ENCODE data around the gene NOTCH2. TPM values are rescaled to one million over a fixed set of nuclear protein-coding genes. Genes with fewer than 3 reads are reported as not detected.

NOTCH2 gene
- total and polyA plus RNA-seq, 2 experiments from 2014 or later: 8.5 to 56.6 TPM

DNA sequence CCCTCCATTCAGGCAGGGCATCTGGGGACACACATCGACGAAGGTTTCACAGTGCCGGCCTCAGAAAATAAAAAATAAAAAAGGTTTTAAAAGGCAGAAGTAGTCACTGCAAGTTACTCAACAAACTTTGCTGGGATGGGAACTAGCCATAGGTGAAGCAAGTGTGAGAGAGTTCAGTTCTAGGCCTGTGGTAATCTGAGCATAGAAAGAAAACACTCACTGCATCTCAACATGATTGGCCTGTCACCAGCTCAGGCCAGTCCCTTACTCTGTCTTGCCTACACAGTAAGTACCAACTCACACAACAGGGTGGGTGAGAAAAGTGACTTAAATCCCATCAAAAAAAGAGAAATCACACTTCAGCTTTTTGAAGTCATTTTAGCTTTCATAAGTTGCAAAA, 142.9 kb downstream of the NOTCH2 start:
- Histone ChIP-seq H3K36me3 (ENCODE audit: insufficient read depth) (peaks cover 11% of the 10 kb centered on the region; the same call in 1 of the 2 replicates), H3K79me2 (replicated peaks; ENCODE audit: insufficient read depth) (no peaks in the 10 kb centered on the region), H3K4me3 (no peak overlapping the region), H3K27ac (ENCODE audit: low read depth) (no peak overlapping the region), H3K4me2 (no peak overlapping the region), H3K4me1 (ENCODE audit: insufficient read depth) (no peaks in the 10 kb centered on the region), H4K20me1 (replicated peaks; ENCODE audit: insufficient read depth) (0 out of 2 replicates have a peak, but pooled peaks cover 3% of the 10 kb centered on the region), H3K27me3 (ENCODE audit: insufficient read depth) (no peaks in the 10 kb centered on the region), H3K9me2 (ENCODE audit: insufficient read depth) (no peaks in the 10 kb centered on the region), H3F3A (replicated peaks; ENCODE audit: low read depth) (no peaks in the 10 kb centered on the region), H2AFZ (no peak overlapping the region)
- Mint-ChIP-seq H3K4me1 (0 out of 3 replicates have a peak, but pooled peaks cover 7% of the 10 kb centered on the region), H3K4me3 (no peak overlapping the region), H3K27me3 (ENCODE audit: insufficient read depth, low read depth, poor library complexity) (no peaks in the 10 kb centered on the region), H3K36me3 (ENCODE audit: low read depth) (peaks cover 19% of the 10 kb centered on the region), H3K27ac (no peak overlapping the region), H3K9me3 (no peaks in the 10 kb centered on the region)
- DNase-seq (ENCODE audit: low spot score) (no peak), ATAC-seq (no peak)
- no peak for TF ChIP-seq STAT1 (IDR thresholded peaks at IDR 0.05; ENCODE audit: unreplicated experiment)

DNA sequence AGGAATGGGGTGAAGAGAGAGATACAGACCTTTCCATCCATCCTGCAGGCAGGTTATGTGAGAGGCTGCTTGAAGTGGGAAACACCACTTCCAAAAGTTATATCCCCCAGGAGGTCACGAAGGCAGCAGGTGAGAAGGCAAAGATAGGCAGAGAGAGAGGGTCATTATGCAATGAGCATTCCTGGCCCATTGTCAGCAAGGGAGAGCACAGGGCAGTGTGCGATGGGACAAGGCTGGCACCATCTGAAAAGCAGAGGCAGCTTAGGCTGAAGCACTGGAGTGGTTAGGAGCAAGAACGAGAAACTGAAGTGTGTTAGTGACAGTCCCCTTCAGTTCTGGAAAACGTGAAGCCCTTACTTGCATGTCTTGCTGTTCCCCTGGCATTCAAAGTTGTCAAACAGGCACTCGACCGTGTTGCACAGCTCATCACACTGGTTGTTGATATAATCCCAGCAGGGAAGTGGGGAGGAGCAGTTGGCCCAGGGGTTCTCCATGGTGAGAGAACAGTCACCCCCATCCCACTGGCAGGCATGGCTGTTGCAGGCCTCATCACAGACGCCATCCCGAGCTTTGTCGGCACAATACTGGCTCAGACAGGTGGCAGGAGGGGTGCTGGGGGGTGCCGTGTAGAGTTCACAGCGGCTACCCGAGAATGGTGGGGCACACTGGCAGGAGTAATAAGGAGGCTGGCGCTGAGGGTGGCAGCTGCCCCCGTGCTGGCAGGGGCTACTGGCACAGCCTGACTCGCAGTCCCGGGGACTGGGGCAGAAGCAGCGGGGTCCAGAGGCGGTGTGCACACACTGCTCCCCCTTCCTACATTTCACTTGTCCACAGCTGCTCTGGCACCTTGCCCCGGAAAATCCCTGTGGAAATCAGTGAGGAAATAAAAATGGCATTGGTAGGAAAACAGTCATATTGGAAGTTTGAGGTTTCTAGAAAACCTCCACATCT, 144.2 kb downstream of the NOTCH2 start:
- no peaks in the 10 kb centered on the region for H3K9me3 Mint-ChIP-seq
- no peak for DNase-seq (ENCODE audit: low spot score)
- Histone ChIP-seq H3K36me3 (ENCODE audit: insufficient read depth) (peaks cover 11% of the 10 kb centered on the region; the same call in 1 of the 2 replicates), H3K4me1 (ENCODE audit: insufficient read depth) (no peaks in the 10 kb centered on the region), H3K27ac (ENCODE audit: low read depth) (no peak overlapping the region), H3F3A (replicated peaks; ENCODE audit: low read depth) (no peaks in the 10 kb centered on the region), H4K20me1 (replicated peaks; ENCODE audit: insufficient read depth) (0 out of 2 replicates have a peak, but pooled peaks cover 3% of the 10 kb centered on the region), H3K79me2 (replicated peaks; ENCODE audit: insufficient read depth) (no peaks in the 10 kb centered on the region), H3K4me2 (no peak overlapping the region), H3K9me2 (ENCODE audit: insufficient read depth) (no peaks in the 10 kb centered on the region), H3K27me3 (ENCODE audit: insufficient read depth) (no peaks in the 10 kb centered on the region), H2AFZ (no peak overlapping the region), H3K4me3 (no peak overlapping the region)
- no peaks in the 10 kb centered on the region for H3K27me3 Mint-ChIP-seq (ENCODE audit: insufficient read depth, low read depth, poor library complexity)
- peaks cover 22% of the 10 kb centered on the region for H3K36me3 Mint-ChIP-seq (ENCODE audit: low read depth)
- no peak overlapping the region for H3K27ac Mint-ChIP-seq
- H3K4me3 Mint-ChIP-seq: no peak overlapping the region
- no peak for ATAC-seq
- 0 out of 3 replicates have a peak, but pooled peaks cover 7% of the 10 kb centered on the region for H3K4me1 Mint-ChIP-seq
- TF ChIP-seq JUNB (IDR thresholded peaks at IDR 0.05; ENCODE audit: unreplicated experiment) (no peak), STAT1 (IDR thresholded peaks at IDR 0.05; ENCODE audit: unreplicated experiment) (no peak), POLR2AphosphoS5 (IDR thresholded peaks at IDR 0.05; ENCODE audit: low read depth) (no peak), EZH2phosphoT487 (IDR thresholded peaks at IDR 0.05; ENCODE audit: unreplicated experiment) (no peak), ZNF114 (CRISPR knock-in tag; IDR thresholded peaks at IDR 0.05) (no peak), EZH2 (IDR thresholded peaks at IDR 0.05; ENCODE audit: low read depth, unreplicated experiment) (no peak), CREB1 (CRISPR knock-in tag; IDR thresholded peaks at IDR 0.05; ENCODE audit: low read depth) (no peak), ZNF331 (CRISPR knock-in tag; IDR thresholded peaks at IDR 0.05; ENCODE audit: low read depth) (no peak), NANOG (IDR thresholded peaks at IDR 0.05; ENCODE audit: borderline replicate concordance) (no peak)
- TF ChIP-seq, protein P1, sequence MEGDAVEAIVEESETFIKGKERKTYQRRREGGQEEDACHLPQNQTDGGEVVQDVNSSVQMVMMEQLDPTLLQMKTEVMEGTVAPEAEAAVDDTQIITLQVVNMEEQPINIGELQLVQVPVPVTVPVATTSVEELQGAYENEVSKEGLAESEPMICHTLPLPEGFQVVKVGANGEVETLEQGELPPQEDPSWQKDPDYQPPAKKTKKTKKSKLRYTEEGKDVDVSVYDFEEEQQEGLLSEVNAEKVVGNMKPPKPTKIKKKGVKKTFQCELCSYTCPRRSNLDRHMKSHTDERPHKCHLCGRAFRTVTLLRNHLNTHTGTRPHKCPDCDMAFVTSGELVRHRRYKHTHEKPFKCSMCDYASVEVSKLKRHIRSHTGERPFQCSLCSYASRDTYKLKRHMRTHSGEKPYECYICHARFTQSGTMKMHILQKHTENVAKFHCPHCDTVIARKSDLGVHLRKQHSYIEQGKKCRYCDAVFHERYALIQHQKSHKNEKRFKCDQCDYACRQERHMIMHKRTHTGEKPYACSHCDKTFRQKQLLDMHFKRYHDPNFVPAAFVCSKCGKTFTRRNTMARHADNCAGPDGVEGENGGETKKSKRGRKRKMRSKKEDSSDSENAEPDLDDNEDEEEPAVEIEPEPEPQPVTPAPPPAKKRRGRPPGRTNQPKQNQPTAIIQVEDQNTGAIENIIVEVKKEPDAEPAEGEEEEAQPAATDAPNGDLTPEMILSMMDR (conservative IDR thresholded peaks at IDR 0.05; ENCODE audit: low read depth in 2 of 2): no peak
- TF ChIP-seq, protein P2, sequence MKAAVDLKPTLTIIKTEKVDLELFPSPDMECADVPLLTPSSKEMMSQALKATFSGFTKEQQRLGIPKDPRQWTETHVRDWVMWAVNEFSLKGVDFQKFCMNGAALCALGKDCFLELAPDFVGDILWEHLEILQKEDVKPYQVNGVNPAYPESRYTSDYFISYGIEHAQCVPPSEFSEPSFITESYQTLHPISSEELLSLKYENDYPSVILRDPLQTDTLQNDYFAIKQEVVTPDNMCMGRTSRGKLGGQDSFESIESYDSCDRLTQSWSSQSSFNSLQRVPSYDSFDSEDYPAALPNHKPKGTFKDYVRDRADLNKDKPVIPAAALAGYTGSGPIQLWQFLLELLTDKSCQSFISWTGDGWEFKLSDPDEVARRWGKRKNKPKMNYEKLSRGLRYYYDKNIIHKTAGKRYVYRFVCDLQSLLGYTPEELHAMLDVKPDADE (IDR thresholded peaks at IDR 0.05): no peak
- TF ChIP-seq, protein P3, sequence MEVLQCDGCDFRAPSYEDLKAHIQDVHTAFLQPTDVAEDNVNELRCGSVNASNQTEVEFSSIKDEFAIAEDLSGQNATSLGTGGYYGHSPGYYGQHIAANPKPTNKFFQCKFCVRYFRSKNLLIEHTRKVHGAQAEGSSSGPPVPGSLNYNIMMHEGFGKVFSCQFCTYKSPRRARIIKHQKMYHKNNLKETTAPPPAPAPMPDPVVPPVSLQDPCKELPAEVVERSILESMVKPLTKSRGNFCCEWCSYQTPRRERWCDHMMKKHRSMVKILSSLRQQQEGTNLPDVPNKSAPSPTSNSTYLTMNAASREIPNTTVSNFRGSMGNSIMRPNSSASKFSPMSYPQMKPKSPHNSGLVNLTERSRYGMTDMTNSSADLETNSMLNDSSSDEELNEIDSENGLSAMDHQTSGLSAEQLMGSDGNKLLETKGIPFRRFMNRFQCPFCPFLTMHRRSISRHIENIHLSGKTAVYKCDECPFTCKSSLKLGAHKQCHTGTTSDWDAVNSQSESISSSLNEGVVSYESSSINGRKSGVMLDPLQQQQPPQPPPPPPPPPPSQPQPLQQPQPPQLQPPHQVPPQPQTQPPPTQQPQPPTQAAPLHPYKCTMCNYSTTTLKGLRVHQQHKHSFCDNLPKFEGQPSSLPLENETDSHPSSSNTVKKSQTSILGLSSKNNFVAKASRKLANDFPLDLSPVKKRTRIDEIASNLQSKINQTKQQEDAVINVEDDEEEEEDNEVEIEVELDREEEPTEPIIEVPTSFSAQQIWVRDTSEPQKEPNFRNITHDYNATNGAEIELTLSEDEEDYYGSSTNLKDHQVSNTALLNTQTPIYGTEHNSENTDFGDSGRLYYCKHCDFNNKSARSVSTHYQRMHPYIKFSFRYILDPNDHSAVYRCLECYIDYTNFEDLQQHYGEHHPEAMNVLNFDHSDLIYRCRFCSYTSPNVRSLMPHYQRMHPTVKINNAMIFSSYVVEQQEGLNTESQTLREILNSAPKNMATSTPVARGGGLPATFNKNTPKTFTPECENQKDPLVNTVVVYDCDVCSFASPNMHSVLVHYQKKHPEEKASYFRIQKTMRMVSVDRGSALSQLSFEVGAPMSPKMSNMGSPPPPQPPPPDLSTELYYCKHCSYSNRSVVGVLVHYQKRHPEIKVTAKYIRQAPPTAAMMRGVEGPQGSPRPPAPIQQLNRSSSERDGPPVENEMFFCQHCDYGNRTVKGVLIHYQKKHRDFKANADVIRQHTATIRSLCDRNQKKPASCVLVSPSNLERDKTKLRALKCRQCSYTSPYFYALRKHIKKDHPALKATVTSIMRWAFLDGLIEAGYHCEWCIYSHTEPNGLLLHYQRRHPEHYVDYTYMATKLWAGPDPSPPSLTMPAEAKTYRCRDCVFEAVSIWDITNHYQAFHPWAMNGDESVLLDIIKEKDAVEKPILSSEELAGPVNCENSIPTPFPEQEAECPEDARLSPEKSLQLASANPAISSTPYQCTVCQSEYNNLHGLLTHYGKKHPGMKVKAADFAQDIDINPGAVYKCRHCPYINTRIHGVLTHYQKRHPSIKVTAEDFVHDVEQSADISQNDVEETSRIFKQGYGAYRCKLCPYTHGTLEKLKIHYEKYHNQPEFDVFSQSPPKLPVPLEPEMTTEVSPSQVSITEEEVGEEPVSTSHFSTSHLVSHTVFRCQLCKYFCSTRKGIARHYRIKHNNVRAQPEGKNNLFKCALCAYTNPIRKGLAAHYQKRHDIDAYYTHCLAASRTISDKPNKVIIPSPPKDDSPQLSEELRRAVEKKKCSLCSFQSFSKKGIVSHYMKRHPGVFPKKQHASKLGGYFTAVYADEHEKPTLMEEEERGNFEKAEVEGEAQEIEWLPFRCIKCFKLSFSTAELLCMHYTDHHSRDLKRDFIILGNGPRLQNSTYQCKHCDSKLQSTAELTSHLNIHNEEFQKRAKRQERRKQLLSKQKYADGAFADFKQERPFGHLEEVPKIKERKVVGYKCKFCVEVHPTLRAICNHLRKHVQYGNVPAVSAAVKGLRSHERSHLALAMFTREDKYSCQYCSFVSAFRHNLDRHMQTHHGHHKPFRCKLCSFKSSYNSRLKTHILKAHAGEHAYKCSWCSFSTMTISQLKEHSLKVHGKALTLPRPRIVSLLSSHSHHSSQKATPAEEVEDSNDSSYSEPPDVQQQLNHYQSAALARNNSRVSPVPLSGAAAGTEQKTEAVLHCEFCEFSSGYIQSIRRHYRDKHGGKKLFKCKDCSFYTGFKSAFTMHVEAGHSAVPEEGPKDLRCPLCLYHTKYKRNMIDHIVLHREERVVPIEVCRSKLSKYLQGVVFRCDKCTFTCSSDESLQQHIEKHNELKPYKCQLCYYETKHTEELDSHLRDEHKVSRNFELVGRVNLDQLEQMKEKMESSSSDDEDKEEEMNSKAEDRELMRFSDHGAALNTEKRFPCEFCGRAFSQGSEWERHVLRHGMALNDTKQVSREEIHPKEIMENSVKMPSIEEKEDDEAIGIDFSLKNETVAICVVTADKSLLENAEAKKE (CRISPR knock-in tag; IDR thresholded peaks at IDR 0.05): no peak

Data from GM23338 (cell line).